ENCODE measurements around the gene FADS1. TPM values are rescaled to one million over a fixed set of nuclear protein-coding genes. Genes with fewer than 3 reads are reported as not detected.

FADS1 gene
- total RNA-seq, 4 donors from 2014 or later, result 16.4 to 69.6 (median 46.6) TPM

GRCh38 chr11:61793083-61793828 is 23.5 kb downstream of the FADS1 start:
- WGBS, result 3% methylated on average over 26 of the region's 29 CpGs
- Histone ChIP-seq H3K36me3 (peaks cover 32% of the 10 kb centered on the region), H3K4me3 (peak overlapping the region; percentile 68), H3K4me1 (peaks cover 32% of the 10 kb centered on the region), H3K27ac (peak overlapping the region; percentile 94), H3K9me3 (no peaks in the 10 kb centered on the region), H3K27me3 (no peaks in the 10 kb centered on the region)
- DNase-seq (ENCODE audit: low spot score in 2 of 2), result no peak
- TF ChIP-seq CTCF (IDR thresholded peaks at IDR 0.05) (no peak), POLR2AphosphoS5 (IDR thresholded peaks at IDR 0.05) (no peak), POLR2A (IDR thresholded peaks at IDR 0.05) (no peak), EP300 (IDR thresholded peaks at IDR 0.05) (no peak)

- TF ChIP-seq EP300 (IDR thresholded peaks at IDR 0.05) (no peak), POLR2AphosphoS5 (IDR thresholded peaks at IDR 0.05) (peak; percentile 13 to 85 (median 85)), POLR2A (IDR thresholded peaks at IDR 0.05) (peak in 1 of 2 donors; percentile 81), CTCF (IDR thresholded peaks at IDR 0.05) (no peak)
- H3K27ac ChIP-seq, result peak within 1 kb of the TSS; percentile 94
- H3K27me3 ChIP-seq, result no peaks in the 10 kb centered on the region
- under 1% methylated on average over 24 of the region's 61 CpGs for WGBS
- H3K4me1 ChIP-seq, result peaks cover 30% of the 10 kb centered on the region
- peaks cover 40% of the 10 kb centered on the region for H3K36me3 ChIP-seq
- DNase-seq (ENCODE audit: low spot score in 2 of 2), result peak; percentile 95 to 97
- peak within 1 kb of the TSS; percentile 68 for H3K4me3 ChIP-seq
- H3K9me3 ChIP-seq, result no peaks in the 10 kb centered on the region
These were observed 24.3 kb downstream of the FADS1 start, which contains the start of the genes FEN1 and TMEM258 for GRCh38 chr11:61792310-61793082. TSS of gene FEN1 (plus strand) at chr11:61792911. CDS start at chr11:61795362, 2,451 bp downstream. TSS of gene TMEM258 (minus strand) at chr11:61792599. CDS start at chr11:61792558, 41 bp downstream.

- peak in 1 of 2 donors; percentile 85 for DNase-seq (ENCODE audit: low spot score in 2 of 2)
- H3K9me3 ChIP-seq, result no peaks in the 10 kb centered on the region
- 6% methylated on average over 14 of the region's 14 CpGs for WGBS
- H3K4me1 ChIP-seq, result peaks cover 27% of the 10 kb centered on the region
- peak overlapping the region; percentile 94 for H3K27ac ChIP-seq
- H3K27me3 ChIP-seq, result no peaks in the 10 kb centered on the region
- peaks cover 46% of the 10 kb centered on the region for H3K36me3 ChIP-seq
- H3K4me3 ChIP-seq, result peak overlapping the region; percentile 68
- TF ChIP-seq POLR2AphosphoS5 (IDR thresholded peaks at IDR 0.05), result peak in 1 of 3 donors; percentile 37
- no peak for TF ChIP-seq CTCF (IDR thresholded peaks at IDR 0.05)
These were observed 25.0 kb downstream of the FADS1 start for GRCh38 chr11:61791737-61792309.

GRCh38 chr11:61787928-61788491 is 28.8 kb downstream of the FADS1 start:
- Histone ChIP-seq H3K9me3 (no peaks in the 10 kb centered on the region), H3K4me1 (peaks cover 15% of the 10 kb centered on the region), H3K4me3 (no peak overlapping the region), H3K36me3 (peaks cover 71% of the 10 kb centered on the region), H3K27me3 (no peaks in the 10 kb centered on the region), H3K27ac (no peak overlapping the region)
- no peak for DNase-seq (ENCODE audit: low spot score in 2 of 2)
- TF ChIP-seq POLR2A (IDR thresholded peaks at IDR 0.05) (no peak), EP300 (IDR thresholded peaks at IDR 0.05) (no peak), CTCF (IDR thresholded peaks at IDR 0.05) (no peak), POLR2AphosphoS5 (IDR thresholded peaks at IDR 0.05) (no peak)
- WGBS, result 66% methylated on average over 9 of the region's 9 CpGs
